NCI-H2029 treated with DMSO at 0.1 percent for 48 hours (cell line): ENCODE measurements around the gene PRKCG.
"Not testable (repeated sequence)": the region's sequence is repeated elsewhere in the genome, so short reads cannot be mapped to it uniquely, and the experiment has no call there.

Experiments used
- DNase-seq: peaks from one replicate; lab custom pipeline; 2025; lab: John Stamatoyannopoulos, UW

The PRKCG gene

DNA sequence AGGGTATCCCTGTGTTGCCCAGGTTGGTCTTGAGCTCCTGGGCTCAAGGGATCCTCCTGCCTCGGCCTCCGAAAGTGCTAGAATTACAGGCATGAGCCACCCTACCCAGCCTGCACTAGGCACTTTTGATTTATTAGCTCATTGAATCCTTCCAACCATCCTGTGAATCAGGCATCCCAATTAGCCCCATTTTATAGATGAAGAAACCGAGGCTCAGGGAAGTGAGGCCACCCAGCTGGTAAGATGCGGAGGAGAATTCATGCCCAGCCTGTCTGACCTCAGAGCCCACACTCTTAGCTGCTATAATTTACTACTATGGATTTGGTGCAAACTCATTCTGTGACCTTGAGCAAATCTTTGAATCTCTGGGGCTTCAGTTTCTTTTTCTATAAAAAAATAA is 62.9 kb downstream of the PRKCG start:
- no peak for DNase-seq

- DNase-seq = no peak
Observed at GRCh38 chr19:53945441-53945840, 63.4 kb downstream of the PRKCG start.

DNA sequence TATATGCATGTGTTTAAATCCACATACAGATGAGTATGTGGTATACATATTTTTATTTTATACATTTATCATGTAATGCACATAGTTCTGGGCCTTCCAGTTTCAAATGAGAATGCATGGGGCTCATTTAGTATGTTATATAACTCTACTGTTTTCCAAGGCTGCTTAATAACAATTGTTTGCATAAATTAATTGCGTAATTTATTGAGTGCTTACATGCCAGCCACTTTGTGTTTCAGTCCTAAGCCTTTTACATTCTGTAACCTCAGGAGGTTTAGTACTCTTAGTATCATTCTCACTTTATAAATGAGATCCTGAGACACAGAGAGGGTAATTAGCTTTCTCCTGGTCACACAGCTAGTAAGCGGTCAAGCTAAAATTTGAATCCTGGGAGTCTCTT is 64.0 kb downstream of the PRKCG start:
- DNase-seq = no peak

DNA sequence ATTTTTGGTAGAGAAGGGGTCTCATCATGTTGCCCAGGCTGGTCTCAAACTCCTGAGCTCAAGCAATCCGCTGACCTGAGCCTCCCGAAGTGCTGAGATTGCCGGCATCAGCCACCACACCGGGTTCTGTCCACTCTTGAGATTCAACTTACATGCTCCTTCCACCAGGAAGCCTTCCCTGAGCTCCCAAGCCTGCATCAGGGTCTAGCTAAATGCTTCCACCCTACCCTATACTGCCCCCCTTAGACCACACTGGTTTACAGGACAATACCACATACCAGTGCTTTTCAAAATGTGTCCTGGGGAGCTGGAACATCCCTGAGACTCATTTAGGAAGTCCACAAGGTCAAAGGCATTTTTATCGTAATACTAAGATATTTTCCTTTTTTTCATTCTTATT is 65.6 kb downstream of the PRKCG start:
- no peak for DNase-seq

- DNase-seq = not testable (repeated sequence)
Observed at GRCh38 chr19:53948611-53949010, 66.6 kb downstream of the PRKCG start.

DNA sequence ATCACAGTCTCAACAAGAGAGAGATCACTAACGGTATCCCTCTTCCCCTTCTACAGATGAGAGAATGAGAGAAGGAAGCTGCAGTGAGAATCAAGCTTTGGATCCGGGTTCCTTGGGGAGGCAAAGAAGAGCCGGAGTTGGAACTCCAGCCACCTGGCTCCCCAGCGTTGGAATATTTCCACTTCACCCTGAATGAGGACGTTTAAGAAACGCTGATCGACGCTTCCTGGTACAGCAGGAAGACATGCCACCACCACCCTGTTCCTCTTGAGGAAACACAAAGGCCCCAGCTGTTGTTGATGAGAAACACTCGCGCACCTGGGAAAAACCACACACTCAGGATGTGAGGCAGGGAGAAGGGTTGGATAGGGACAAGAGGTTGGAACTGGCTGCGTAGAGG is 69.4 kb downstream of the PRKCG start:
- no peak for DNase-seq

- no peak for DNase-seq
Observed at GRCh38 chr19:53951947-53952346, 70.0 kb downstream of the PRKCG start.

DNA sequence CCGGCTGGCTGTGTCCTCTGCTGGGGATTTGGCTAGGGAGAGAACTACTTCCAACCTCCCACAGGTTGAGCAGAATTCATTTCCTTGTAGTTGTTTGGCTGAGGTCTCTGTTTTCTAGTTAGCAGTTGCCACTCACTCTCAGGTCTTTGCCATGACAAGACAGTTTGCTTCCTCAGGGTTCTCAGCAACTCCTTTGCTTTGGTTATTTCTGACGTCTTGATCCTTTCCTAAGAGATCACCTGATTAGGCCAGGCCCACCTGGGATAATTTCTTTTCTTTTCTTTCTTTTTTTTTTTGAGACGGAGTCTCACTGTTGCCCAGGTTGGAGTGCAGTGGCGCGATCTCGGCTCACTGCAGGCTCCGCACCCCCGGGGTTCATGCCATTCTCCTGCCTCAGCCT is 71.4 kb downstream of the PRKCG start:
- DNase-seq = no peak
